ENCODE data around the gene FNIP1. TPM values are rescaled to one million over a fixed set of nuclear protein-coding genes. Genes with fewer than 3 reads are reported as not detected.

FNIP1 gene
- total and polyA plus RNA-seq, 2 donors from 2014 or later: 2.9 to 31.1 TPM

- H3K9me3 ChIP-seq (ENCODE audit: control insufficient read depth in 2 of 3, insufficient read depth in 1 of 3, low read length in 3 of 3): no peaks in the 10 kb centered on the region
- FAIRE-seq (no peak), DNase-seq (no peak)
- H3K27me3 ChIP-seq (ENCODE audit: control insufficient read depth, insufficient read depth, low read length): no peaks in the 10 kb centered on the region
- peaks cover 4 to 8% (median 6%) of the 10 kb centered on the region in 3 donors for H3K36me3 ChIP-seq (ENCODE audit: control insufficient read depth in 2 of 3, insufficient read depth in 3 of 3, low read length in 3 of 3)
- H3K4me1 ChIP-seq (ENCODE audit: control insufficient read depth in 2 of 3, insufficient read depth in 2 of 3, low read depth in 1 of 3, low read length in 3 of 3): no peaks in the 10 kb centered on the region
- TF ChIP-seq, protein P1, sequence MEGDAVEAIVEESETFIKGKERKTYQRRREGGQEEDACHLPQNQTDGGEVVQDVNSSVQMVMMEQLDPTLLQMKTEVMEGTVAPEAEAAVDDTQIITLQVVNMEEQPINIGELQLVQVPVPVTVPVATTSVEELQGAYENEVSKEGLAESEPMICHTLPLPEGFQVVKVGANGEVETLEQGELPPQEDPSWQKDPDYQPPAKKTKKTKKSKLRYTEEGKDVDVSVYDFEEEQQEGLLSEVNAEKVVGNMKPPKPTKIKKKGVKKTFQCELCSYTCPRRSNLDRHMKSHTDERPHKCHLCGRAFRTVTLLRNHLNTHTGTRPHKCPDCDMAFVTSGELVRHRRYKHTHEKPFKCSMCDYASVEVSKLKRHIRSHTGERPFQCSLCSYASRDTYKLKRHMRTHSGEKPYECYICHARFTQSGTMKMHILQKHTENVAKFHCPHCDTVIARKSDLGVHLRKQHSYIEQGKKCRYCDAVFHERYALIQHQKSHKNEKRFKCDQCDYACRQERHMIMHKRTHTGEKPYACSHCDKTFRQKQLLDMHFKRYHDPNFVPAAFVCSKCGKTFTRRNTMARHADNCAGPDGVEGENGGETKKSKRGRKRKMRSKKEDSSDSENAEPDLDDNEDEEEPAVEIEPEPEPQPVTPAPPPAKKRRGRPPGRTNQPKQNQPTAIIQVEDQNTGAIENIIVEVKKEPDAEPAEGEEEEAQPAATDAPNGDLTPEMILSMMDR (IDR thresholded peaks at IDR 0.05; ENCODE audit: borderline replicate concordance, extremely low read depth, insufficient read depth): no peak
- H3K9ac ChIP-seq (ENCODE audit: low read length in 3 of 3): no peak overlapping the region
- intact Hi-C loops (cut with DNase I): no loop called here
- H3K4me3 ChIP-seq (ENCODE audit: low read length in 3 of 3): no peak overlapping the region
- no peak overlapping the region for H3K27ac ChIP-seq (ENCODE audit: low read depth in 2 of 2, low read length in 2 of 2)
Observed at GRCh38 chr5:131710391-131710790, 86.4 kb downstream of the FNIP1 start.

DNA sequence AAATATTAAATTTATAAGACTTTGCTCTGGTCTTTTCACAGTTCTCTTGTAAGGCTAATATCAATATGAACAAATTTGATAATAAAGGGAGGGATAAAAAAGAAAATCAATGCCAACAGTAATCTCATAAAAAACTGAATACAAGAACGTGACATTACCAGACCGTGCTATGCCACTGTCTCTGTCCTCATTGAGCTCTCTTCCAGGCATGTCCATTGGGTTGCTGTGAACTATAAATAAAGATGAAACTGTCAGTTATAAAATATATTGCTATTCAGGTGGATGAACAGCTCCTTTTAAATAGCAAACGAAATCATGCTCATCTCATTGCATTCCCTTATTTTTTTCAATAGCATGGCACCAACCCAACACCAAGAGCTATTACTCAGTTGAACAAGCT, 87.8 kb downstream of the FNIP1 start:
- Histone ChIP-seq H3K36me3 (ENCODE audit: control insufficient read depth in 2 of 3, insufficient read depth in 3 of 3, low read length in 3 of 3) (peaks cover 2 to 9% (median 6%) of the 10 kb centered on the region in 3 donors), H3K27me3 (ENCODE audit: control insufficient read depth, insufficient read depth, low read length) (no peaks in the 10 kb centered on the region), H3K4me1 (ENCODE audit: control insufficient read depth in 2 of 3, insufficient read depth in 2 of 3, low read depth in 1 of 3, low read length in 3 of 3) (no peaks in the 10 kb centered on the region), H3K4me3 (ENCODE audit: low read length in 3 of 3) (no peak overlapping the region), H3K27ac (ENCODE audit: low read depth in 2 of 2, low read length in 2 of 2) (no peak overlapping the region), H3K9me3 (ENCODE audit: control insufficient read depth in 2 of 3, insufficient read depth in 1 of 3, low read length in 3 of 3) (no peaks in the 10 kb centered on the region), H3K9ac (ENCODE audit: low read length in 3 of 3) (no peak overlapping the region)
- no peak for DNase-seq
- intact Hi-C loops (cut with DNase I): no loop called here
- TF ChIP-seq, protein P1 (IDR thresholded peaks at IDR 0.05; ENCODE audit: borderline replicate concordance, extremely low read depth, insufficient read depth): no peak
- FAIRE-seq: no peak

- FAIRE-seq (no peak), DNase-seq (no peak)
- Histone ChIP-seq H3K27ac (ENCODE audit: low read depth in 2 of 2, low read length in 2 of 2) (no peak overlapping the region), H3K9ac (ENCODE audit: low read length in 3 of 3) (no peak overlapping the region), H3K9me3 (ENCODE audit: control insufficient read depth in 2 of 3, insufficient read depth in 1 of 3, low read length in 3 of 3) (no peaks in the 10 kb centered on the region), H3K36me3 (ENCODE audit: control insufficient read depth in 2 of 3, insufficient read depth in 3 of 3, low read length in 3 of 3) (peaks cover 12 to 35% (median 15%) of the 10 kb centered on the region in 3 donors), H3K4me3 (ENCODE audit: low read length in 3 of 3) (no peak overlapping the region), H3K27me3 (ENCODE audit: control insufficient read depth, insufficient read depth, low read length) (no peaks in the 10 kb centered on the region), H3K4me1 (ENCODE audit: control insufficient read depth in 2 of 3, insufficient read depth in 2 of 3, low read depth in 1 of 3, low read length in 3 of 3) (no peaks in the 10 kb centered on the region)
- intact Hi-C loops (cut with DNase I): no loop called here
- TF ChIP-seq, protein P1 (IDR thresholded peaks at IDR 0.05; ENCODE audit: borderline replicate concordance, extremely low read depth, insufficient read depth): no peak
Observed at GRCh38 chr5:131706281-131706680, 90.5 kb downstream of the FNIP1 start.

- FAIRE-seq (no peak), DNase-seq (no peak)
- Histone ChIP-seq H3K9ac (ENCODE audit: low read length in 3 of 3) (no peak overlapping the region), H3K27ac (ENCODE audit: low read depth in 2 of 2, low read length in 2 of 2) (no peak overlapping the region), H3K27me3 (ENCODE audit: control insufficient read depth, insufficient read depth, low read length) (no peaks in the 10 kb centered on the region), H3K36me3 (ENCODE audit: control insufficient read depth in 2 of 3, insufficient read depth in 3 of 3, low read length in 3 of 3) (peaks cover 0 to 11% (median 10%) of the 10 kb centered on the region in 3 donors), H3K9me3 (ENCODE audit: control insufficient read depth in 2 of 3, insufficient read depth in 1 of 3, low read length in 3 of 3) (no peaks in the 10 kb centered on the region), H3K4me3 (ENCODE audit: low read length in 3 of 3) (no peak overlapping the region), H3K4me1 (ENCODE audit: control insufficient read depth in 2 of 3, insufficient read depth in 2 of 3, low read depth in 1 of 3, low read length in 3 of 3) (no peaks in the 10 kb centered on the region)
- intact Hi-C loops (cut with DNase I): no loop called here
- TF ChIP-seq, protein P1 (IDR thresholded peaks at IDR 0.05; ENCODE audit: borderline replicate concordance, extremely low read depth, insufficient read depth): no peak
Observed at GRCh38 chr5:131694926-131695325, 101.9 kb downstream of the FNIP1 start.
